Raji (cell line): ENCODE measurements around the gene ROBO1.

Experiments used
- POLR2A ChIP-seq: IDR thresholded peaks from 2 replicates; pipeline ENCODE4 v1.6.1; 2011; ENCODE audit warnings: low read depth, low read length, control low read depth; ENCODE audit not compliant: insufficient read depth

ROBO1 gene

GRCh38 chr3:79263423-79263822 lies 504.4 kb downstream of the ROBO1 start:
- TF ChIP-seq POLR2A = no peak

DNA sequence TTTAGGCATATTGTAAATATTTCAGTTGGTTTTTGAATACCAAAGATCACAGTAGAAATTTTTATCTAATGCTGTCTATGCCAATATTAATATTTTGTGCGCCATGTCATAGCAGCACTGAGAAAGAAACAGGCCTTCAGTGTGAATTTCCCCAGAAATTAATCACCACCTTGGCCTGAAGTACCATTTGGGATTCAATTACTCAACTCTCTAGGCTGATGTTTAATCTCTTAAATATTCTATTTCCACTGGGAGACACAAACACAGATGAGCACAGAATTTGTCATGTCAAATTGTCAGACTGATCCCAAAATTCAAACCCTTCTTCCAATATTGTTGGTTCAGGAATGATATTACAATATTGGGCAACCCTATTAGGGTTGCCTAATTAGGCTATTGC lies 509.3 kb downstream of the ROBO1 start:
- TF ChIP-seq POLR2A = no peak

GRCh38 chr3:79257791-79258190 lies 510.0 kb downstream of the ROBO1 start:
- no peak for TF ChIP-seq POLR2A

GRCh38 chr3:79255702-79256101 lies 512.1 kb downstream of the ROBO1 start:
- no peak for TF ChIP-seq POLR2A

DNA sequence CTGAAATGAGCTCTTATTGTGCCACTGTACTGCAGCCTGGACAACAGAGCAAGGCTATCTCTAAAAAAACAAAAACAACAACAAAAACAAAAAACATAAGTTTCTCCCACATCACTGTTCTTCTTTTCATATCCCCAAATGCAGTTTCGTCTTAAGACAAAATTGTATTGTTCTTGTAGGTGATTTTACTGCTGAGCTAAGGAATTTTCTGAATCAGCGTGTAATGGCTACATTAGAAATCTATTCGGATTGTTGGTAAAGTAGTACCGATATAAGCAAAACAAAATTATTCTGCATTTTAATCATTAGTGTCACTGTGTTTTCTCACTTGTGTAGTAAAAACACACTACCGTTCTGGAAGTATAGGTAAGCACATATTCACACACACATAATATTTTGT lies 512.5 kb downstream of the ROBO1 start:
- TF ChIP-seq POLR2A = no peak

DNA sequence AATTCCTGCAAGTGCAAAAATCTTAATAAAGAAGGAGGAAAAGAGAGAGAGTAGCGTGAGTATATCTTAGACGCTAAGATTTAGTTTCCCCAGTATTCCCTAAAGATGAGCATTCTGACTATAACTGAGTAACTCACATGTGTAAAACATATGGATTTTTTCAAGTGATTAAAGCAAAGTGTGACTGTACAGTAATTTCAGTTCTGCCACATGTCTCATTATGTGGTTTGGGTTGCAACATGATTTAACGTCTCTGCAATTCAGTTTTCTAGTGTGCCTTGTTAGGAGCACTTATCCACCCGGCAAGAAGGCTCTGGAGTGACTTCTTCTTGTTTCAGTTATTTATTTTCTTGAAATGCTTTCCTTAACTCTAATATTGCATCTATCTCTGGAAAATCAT lies 514.1 kb downstream of the ROBO1 start:
- no peak for TF ChIP-seq POLR2A

DNA sequence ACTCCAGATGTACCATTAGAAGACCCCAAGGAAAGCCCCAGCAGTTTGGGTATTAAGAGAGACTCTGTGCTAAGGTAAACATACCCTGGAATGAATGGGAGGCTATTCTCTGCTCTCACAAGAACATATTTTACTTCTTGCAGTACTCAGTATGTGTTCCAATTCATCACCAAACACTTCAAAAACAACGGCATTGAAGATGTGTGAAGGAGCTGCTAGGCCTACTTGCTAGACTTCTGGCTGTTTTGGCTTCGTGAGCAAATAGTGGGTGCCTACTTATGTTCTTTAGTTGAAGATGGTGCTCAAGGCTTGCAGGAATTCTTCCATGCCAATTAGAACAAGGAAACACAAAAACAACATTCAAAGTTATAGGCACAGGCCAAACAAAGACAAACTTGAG lies 514.5 kb downstream of the ROBO1 start:
- TF ChIP-seq POLR2A = no peak

DNA sequence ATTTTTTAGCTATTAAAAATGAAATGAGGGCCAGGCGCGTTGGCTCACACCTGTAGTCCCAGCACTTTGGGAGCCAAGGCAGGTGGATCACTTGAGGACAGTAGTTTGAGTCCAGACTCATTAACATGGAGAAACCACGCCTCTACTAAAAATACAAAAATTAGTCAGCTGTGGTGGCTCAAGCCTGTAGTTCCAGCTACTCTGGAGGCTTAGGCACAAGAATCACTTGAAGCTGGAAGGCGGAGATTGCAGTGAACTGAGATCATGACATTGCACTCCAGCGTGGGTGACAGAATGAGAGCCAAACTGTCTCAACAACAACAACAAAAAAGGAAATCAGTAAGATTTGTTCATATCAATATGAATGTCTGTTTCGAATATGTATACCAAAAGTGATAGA lies 517.1 kb downstream of the ROBO1 start:
- TF ChIP-seq POLR2A = no peak

- no peak for TF ChIP-seq POLR2A
These were observed 518.1 kb downstream of the ROBO1 start for GRCh38 chr3:79249701-79250100.

DNA sequence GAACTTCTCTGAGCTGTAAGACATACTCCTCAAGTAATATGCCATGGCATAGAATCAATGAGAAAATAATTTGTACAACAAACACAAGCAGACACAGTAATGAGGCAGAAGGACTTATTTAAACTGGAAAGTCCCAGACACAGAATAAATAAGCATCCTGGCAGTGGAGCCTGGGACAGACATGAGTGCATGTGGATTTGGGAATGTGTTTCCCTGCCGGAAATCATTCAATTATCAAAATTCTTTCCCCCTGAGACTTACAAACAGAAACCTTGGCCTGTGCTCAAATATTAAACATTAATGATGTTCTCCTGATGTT lies 520.1 kb downstream of the ROBO1 start:
- no peak for TF ChIP-seq POLR2A

- no peak for TF ChIP-seq POLR2A
These were observed 520.7 kb downstream of the ROBO1 start for GRCh38 chr3:79246875-79247724.

DNA sequence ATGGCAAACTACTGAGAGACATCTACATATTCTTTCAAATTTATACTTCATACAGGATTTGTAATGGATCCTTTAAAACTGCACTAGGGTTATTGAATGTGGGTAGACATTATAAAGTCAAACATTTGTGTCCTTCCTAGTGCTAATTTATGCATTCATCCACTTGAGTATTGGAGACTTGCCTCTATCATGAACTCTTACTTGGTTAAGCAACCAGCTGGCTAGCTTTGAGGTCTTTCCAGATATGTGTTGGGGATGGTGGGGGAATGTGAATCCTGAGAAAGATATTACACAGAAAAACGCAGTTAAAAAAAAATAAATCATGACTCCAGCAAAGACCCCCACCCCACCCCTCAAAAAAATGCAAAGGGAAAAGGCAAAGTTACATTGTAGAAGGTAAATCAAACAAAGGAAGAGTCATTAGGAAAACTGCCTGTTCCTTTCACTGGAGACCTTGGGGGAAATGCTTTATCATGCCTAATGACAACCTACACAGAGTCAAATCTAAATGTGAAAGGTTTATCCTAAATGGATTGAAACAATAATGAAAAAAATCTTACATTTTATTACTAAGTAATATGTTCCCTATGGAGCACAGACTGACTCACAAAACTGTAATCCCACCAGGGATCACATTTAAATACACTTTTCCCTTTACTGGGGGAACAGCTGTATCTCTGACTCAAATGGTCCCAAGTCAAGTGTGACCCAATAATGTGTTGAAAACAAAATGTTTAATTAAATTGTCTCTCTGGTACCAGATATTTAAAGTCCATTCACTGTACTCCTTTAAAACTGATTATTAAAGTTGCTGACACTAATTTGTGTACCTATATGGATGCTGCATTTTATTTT lies 522.3 kb downstream of the ROBO1 start:
- TF ChIP-seq POLR2A = no peak

DNA sequence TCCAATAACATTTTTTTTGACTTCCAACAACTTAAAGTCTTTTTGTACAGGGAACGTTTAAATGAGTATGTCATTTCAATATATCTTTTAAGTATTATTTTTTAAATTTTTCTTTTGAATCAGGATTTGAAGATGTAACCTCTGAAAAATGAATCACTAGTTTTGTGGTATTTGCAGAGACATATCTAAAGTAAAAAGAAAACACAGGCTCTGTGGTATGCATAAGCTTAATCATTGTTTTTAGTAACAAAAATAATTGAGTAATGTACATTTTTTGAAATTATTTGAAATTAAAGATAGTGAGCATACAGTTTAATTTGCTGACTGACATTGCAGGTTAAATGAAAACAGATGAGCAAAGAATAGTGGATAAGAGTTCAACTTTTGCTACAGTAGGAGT lies 531.3 kb downstream of the ROBO1 start:
- TF ChIP-seq POLR2A = no peak

DNA sequence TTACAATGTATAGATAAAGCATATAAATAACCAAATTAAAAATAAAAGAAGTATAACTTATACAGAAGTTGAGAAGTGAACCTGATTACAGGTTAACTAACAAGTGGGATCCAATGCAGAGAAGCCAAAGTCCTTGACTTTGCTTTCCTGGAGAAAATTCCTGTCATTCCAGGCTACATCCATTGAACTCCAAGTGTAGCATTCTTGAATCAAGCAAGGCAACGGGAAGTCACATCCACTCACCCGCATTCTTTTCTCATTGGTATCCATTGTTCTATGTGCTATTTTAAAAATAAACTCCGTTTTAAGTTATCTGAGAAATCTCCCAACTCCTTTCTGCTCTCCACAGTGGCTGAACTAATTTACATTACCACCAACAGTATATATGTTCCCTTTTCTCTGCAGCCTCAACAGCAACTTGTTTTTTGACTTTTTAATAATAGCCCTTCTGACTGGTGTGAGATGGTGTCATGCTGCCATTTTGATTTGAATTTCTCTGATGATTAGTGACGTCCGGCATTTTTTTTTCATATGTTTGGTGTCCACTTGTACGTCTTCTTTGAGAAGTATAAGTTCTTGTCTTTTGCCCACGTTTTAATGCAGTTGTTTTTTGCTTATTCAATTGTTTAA lies 534.3 kb downstream of the ROBO1 start:
- no peak for TF ChIP-seq POLR2A

GRCh38 chr3:79230266-79230665 lies 537.5 kb downstream of the ROBO1 start:
- TF ChIP-seq POLR2A = no peak

DNA sequence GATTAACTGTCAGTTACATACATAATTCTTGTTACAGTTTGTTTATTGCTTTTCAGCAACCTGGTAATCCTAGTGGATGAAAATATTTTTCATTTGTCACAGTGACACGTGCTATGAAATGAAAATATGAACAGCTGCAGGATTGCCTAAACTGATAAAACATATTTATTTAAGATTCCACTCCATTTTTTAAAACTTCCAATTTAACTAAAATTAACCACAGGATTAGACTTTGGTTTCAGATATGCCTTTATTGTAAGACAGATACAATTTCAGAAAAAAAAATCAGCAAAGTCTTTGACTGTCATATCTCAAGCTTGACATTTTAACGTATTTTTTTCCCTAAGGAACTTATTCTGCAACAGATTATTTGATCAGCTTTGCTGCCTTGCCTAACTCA lies 550.7 kb downstream of the ROBO1 start:
- no peak for TF ChIP-seq POLR2A

DNA sequence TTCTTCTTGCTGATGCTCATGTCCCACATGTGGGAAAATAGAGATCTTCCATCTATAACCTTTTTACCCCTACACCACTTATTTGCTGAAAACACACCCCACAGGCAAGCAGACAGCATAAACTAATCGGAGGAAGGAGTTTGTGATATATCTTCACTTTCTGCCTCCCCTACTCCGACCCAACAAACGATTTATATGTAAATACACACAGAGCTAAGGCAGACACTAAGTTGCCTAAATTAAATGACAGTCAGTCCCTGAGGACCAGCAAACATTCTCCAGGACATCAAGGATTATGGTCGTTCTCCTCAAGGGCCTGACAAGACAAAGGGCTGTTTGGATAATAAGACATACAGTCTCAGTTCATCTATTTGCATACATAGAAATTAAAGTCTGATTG lies 552.5 kb downstream of the ROBO1 start:
- TF ChIP-seq POLR2A = no peak
